GM12801 (cell line): ENCODE results near the gene AKT3.

Source experiments
- CTCF ChIP-seq: IDR thresholded peaks from one replicate; pipeline ENCODE4 v1.5.1; 2011; ENCODE audit warnings: control low read depth; ENCODE audit not compliant: insufficient read length; ENCODE audit errors: extremely low read depth

AKT3 gene

GRCh38 chr1:243561588-243562319, 288.3 kb downstream of the AKT3 start:
- TF ChIP-seq CTCF: no peak

- TF ChIP-seq CTCF: no peak
Measured at GRCh38 chr1:243559575-243560162, 290.4 kb downstream of the AKT3 start.

- TF ChIP-seq CTCF: no peak
Measured at GRCh38 chr1:243558576-243558975, 291.5 kb downstream of the AKT3 start.

GRCh38 chr1:243557866-243558265, 292.2 kb downstream of the AKT3 start:
- TF ChIP-seq CTCF: no peak

- TF ChIP-seq CTCF: no peak
Measured at GRCh38 chr1:243554686-243555085, 295.4 kb downstream of the AKT3 start.

GRCh38 chr1:243553090-243553489, 297.0 kb downstream of the AKT3 start:
- TF ChIP-seq CTCF: no peak

- TF ChIP-seq CTCF: no peak
Measured at GRCh38 chr1:243550276-243550675, 299.8 kb downstream of the AKT3 start.
